HK-2 (cell line): ENCODE data around the gene HFM1.

ENCODE experiments used
- DNase-seq: peaks from one replicate; pipeline ENCODE4 v3.0.0-alpha.2; 2018; ENCODE audit not compliant: unreplicated experiment

HFM1 gene

GRCh38 chr1:91244737-91245136 lies 159.9 kb downstream of the HFM1 start:
- no peak for DNase-seq

DNA sequence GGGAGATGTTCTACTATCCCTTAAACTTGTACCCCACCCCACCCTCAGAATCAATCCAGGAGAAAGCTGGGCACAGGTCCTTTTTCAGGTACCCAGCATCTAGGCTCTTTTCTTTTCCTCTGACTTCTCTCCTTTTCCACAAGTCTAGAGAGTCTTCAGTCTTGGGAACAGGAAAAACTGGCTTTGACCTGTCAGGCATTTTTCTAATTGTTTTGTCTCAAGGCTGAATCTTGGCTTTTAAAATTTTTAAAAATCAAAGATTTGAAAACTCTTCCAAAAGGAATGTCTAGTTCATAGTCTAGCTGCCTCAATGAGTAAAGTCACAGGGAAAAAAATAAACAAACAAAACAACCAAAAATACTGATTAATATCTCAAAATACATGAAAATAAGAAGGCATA lies 161.5 kb downstream of the HFM1 start:
- DNase-seq = no peak

DNA sequence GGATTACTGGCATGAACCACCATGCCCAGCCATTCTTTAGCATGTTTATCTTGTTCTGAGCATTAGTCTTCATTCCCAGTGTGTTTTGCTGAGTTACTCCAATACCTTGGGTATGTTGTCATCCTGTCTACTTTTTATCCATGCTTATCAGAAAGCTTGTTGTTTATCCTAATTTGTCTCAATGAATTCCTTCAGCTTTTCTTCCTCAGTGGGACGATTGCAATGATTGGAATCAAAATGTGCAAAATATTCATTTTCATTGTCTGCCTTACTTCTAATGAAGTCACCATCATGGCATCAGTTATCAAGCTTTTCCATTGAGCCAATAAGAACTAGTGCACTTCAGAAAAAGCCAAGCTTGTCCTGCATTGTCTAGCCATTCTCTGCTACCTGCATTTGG lies 170.5 kb downstream of the HFM1 start:
- no peak for DNase-seq

GRCh38 chr1:91226741-91227140 lies 177.9 kb downstream of the HFM1 start:
- no peak for DNase-seq

DNA sequence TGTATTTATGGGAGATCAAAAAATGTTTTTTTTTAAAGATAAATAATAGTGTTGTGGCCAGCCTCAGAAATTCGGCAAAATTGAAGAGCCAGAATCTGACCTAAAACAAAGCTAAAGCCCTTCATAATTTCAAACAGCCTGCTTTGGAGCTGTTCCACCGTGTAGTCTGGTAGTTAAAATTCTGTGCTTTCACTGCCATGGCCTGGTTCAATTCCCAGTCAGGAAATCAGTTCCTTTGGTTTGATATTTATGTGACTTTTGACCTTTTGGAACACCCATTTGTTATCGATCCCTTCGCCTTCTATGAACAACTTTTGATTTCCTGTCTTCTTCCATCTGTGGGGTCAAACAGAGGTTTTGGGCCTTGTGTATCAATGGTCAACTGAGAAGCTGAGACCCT lies 179.8 kb downstream of the HFM1 start:
- no peak for DNase-seq

- DNase-seq = no peak
Measured at GRCh38 chr1:91221017-91221416, 183.6 kb downstream of the HFM1 start.

- DNase-seq = no peak
Measured at GRCh38 chr1:91217911-91218310, 186.7 kb downstream of the HFM1 start.
